Spinal cord (tissue), 10 donors: ENCODE results near the gene NR1D2. TPM values are rescaled to one million over a fixed set of nuclear protein-coding genes. Genes with fewer than 3 reads are reported as not detected.

ENCODE experiments used
- DNase-seq, 6 donors: peaks; one replicate each; pipeline versions ENCODE4 v3.0.0 to v3.0.0-alpha.2; 2013 to 2015; ENCODE audit warnings: low spot score in 6 of 6, low read depth in 4 of 6
- H3K27ac ChIP-seq: one replicate; pipeline ENCODE4 v1.5.1; 2013; ENCODE audit warnings: low read depth, low read length, control low read depth
- H3K27me3 ChIP-seq: one replicate; pipeline ENCODE4 v1.6.1; 2013; ENCODE audit warnings: low read length; ENCODE audit not compliant: control insufficient read depth, insufficient read depth
- H3K36me3 ChIP-seq: one replicate; pipeline ENCODE4 v1.6.1; 2013; ENCODE audit warnings: low read length; ENCODE audit not compliant: control insufficient read depth, insufficient read depth
- H3K4me1 ChIP-seq: one replicate; pipeline ENCODE4 v1.6.1; 2013; ENCODE audit warnings: low read length; ENCODE audit not compliant: control insufficient read depth, insufficient read depth
- H3K4me3 ChIP-seq: one replicate; pipeline ENCODE4 v1.5.1; 2013; ENCODE audit warnings: low read depth, low read length, control low read depth
- H3K9me3 ChIP-seq: one replicate; pipeline ENCODE4 v1.6.1; 2013; ENCODE audit warnings: low read length; ENCODE audit not compliant: control insufficient read depth, insufficient read depth
- WGBS: methylation state at CpG from one replicate; pipeline ENCODE4 v1.1.5; 2013; ENCODE audit warnings: missing lambda C conversion rate; ENCODE audit not compliant: insufficient coverage; 5-methylcytosine and 5-hydroxymethylcytosine counted together
- polyA plus RNA-seq, 2 donors: library from polyadenylated mRNA; unstranded; fragments of 120-200 nt; gene quantifications; one replicate each; pipeline ENCODE4 v1.2.1, GENCODE V29; 2013; ENCODE audit not compliant: insufficient read length in 2 of 2
- total RNA-seq, 2 donors: library from RNA; depleted of rRNA in 1 of 2; stranded (reverse); fragments of 120-200 nt in 1 of 2; fragments of >200 nt in 1 of 2; gene quantifications; one replicate each; pipeline versions ENCODE4 v1.2.3 to v1.2.4, GENCODE V29; 2013 to 2014
- donor health status: healthy.

NR1D2 gene
- total and polyA plus RNA-seq, 4 donors, result 26.2 to 70.9 (median 43.3) TPM

GRCh38 chr3:23993556-23994243, 48.6 kb downstream of the NR1D2 start:
- H3K27me3 ChIP-seq, result no peaks in the 10 kb centered on the region
- no peak overlapping the region for H3K4me3 ChIP-seq
- H3K4me1 ChIP-seq, result peaks cover 21% of the 10 kb centered on the region
- no peaks in the 10 kb centered on the region for H3K9me3 ChIP-seq
- DNase-seq, result peak in 2 of 6 donors; percentile 42 to 65
- H3K27ac ChIP-seq, result peak overlapping the region; percentile 36
- no peaks in the 10 kb centered on the region for H3K36me3 ChIP-seq
- 65% methylated on average over 4 of the region's 5 CpGs for WGBS

GRCh38 chr3:23994244-23994569, 49.1 kb downstream of the NR1D2 start:
- DNase-seq, result peak in 1 of 6 donors; percentile 27
- Histone ChIP-seq H3K36me3 (no peaks in the 10 kb centered on the region), H3K4me1 (peaks cover 21% of the 10 kb centered on the region), H3K9me3 (no peaks in the 10 kb centered on the region), H3K4me3 (no peak overlapping the region), H3K27me3 (no peaks in the 10 kb centered on the region), H3K27ac (no peak overlapping the region)
- WGBS, result 18% methylated on average over 1 of the region's 4 CpGs

DNA sequence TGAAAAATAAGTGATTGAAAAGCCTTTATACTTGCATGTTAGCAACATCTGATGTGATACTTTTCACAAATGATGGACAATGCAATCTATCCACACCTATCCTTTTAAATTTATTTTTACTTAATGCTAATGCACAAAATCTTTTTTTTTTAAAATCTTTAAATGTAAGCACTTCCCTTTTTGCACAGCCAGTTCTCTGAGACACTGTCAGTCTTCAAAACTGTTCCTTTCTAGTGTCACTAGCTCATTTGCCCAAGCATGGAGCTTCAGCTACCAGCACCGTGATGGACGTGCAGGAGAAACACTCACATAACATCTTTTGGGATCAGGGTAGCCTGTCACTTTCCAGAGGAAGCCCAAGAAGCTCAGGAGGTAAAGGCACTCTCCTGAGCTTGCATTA, 50.1 kb downstream of the NR1D2 start:
- H3K27ac ChIP-seq, result no peak overlapping the region
- WGBS, result 95% methylated on average over 2 of the region's 2 CpGs

GRCh38 chr3:23996095-23996524, 51.0 kb downstream of the NR1D2 start:
- Histone ChIP-seq H3K36me3 (no peaks in the 10 kb centered on the region), H3K4me3 (no peak overlapping the region), H3K4me1 (peaks cover 16% of the 10 kb centered on the region), H3K9me3 (no peaks in the 10 kb centered on the region), H3K27ac (no peak overlapping the region), H3K27me3 (no peaks in the 10 kb centered on the region)
- no peak for DNase-seq
- WGBS, result no CpG with 5 or more reads among the region's 3 CpGs

More for the DNA sequence above, 50.1 kb downstream of the NR1D2 start:
- DNase-seq, result no peak
- no peaks in the 10 kb centered on the region for H3K9me3 ChIP-seq
- H3K4me1 ChIP-seq, result peaks cover 21% of the 10 kb centered on the region
- H3K27me3 ChIP-seq, result no peaks in the 10 kb centered on the region
- H3K36me3 ChIP-seq, result no peaks in the 10 kb centered on the region
- no peak overlapping the region for H3K4me3 ChIP-seq

- WGBS, result 3% methylated on average over 3 of the region's 5 CpGs
- Histone ChIP-seq H3K4me1 (peaks cover 1% of the 10 kb centered on the region), H3K4me3 (peak overlapping the region; percentile 7), H3K36me3 (no peaks in the 10 kb centered on the region), H3K9me3 (no peaks in the 10 kb centered on the region), H3K27ac (no peak overlapping the region), H3K27me3 (no peaks in the 10 kb centered on the region)
- DNase-seq, result peak; percentile 66 to 95 (median 73)
Observed at GRCh38 chr3:23999012-23999641, 54.0 kb downstream of the NR1D2 start.

DNA sequence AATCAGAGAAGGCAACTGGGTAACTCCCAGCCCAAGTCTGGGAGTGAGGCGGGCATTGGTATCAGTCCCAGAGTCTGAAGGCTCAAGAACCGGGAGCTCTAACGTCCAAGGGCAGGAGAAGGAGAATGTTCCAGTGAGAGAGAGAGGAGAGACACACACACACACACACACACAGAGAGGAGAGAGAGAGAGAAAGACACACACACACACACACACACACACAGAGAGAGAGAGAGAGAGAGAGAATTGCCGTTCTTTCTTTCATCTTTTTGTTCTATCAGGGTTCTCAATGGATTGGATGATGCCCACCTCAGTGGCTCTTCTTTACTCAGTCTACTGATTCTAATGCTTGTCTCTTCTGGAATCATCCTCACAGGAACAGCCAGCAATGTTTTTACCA, 57.0 kb downstream of the NR1D2 start:
- Histone ChIP-seq H3K27ac (no peak overlapping the region), H3K4me3 (no peak overlapping the region), H3K4me1 (no peaks in the 10 kb centered on the region), H3K27me3 (no peaks in the 10 kb centered on the region), H3K36me3 (no peaks in the 10 kb centered on the region), H3K9me3 (no peaks in the 10 kb centered on the region)
- no CpG with 5 or more reads among the region's 4 CpGs for WGBS
- DNase-seq, result no peak

DNA sequence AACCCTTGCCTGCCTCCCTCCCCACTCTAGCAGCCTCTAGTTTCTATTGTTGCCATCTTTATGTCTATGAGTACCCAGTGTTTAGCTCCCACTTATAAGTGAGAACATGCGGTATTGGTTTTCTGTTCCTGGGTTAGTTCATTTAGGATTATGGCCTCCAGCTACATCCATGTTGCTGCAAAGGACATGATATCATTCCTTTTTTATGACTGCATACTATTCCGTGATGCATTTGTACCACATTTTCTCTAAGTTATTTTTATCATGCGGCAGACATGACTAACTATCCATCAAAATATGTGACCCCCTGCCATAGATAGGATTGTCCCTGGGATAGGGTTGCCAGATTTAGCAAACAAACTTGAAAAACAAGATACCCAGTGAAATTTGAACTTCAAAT, 58.4 kb downstream of the NR1D2 start:
- WGBS, result 100% methylated on average over 1 of the region's 3 CpGs
- no peaks in the 10 kb centered on the region for H3K4me1 ChIP-seq
- no peaks in the 10 kb centered on the region for H3K36me3 ChIP-seq
- H3K27ac ChIP-seq, result no peak overlapping the region
- no peak for DNase-seq
- no peaks in the 10 kb centered on the region for H3K27me3 ChIP-seq
- no peaks in the 10 kb centered on the region for H3K9me3 ChIP-seq
- H3K4me3 ChIP-seq, result no peak overlapping the region

GRCh38 chr3:24004171-24004938, 59.3 kb downstream of the NR1D2 start:
- DNase-seq, result no peak
- H3K9me3 ChIP-seq, result no peaks in the 10 kb centered on the region
- no peak overlapping the region for H3K27ac ChIP-seq
- H3K36me3 ChIP-seq, result no peaks in the 10 kb centered on the region
- H3K4me3 ChIP-seq, result no peak overlapping the region
- no peaks in the 10 kb centered on the region for H3K4me1 ChIP-seq
- 97% methylated on average over 3 of the region's 4 CpGs for WGBS
- H3K27me3 ChIP-seq, result no peaks in the 10 kb centered on the region

DNA sequence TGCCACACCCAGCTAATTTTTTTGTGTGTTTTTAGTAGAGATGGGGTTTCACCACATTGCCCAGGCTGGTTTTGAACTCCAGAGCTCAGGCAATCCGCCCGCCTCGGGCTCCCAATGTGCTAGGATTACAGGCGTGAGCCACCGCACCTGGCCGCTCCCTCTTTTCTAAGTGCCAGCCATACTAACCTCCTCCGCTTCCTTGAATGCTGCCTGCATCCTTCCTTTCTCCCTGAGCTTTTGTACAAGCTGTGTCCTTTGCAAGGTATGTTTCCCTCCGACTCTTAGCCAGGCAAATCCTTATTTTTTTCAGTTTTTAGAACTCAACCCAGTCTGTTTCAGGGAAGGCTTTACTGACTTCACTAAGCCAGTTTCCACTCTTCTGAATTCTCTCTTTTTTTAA, 60.6 kb downstream of the NR1D2 start:
- DNase-seq, result no peak
- Histone ChIP-seq H3K27me3 (no peaks in the 10 kb centered on the region), H3K9me3 (no peaks in the 10 kb centered on the region), H3K4me1 (no peaks in the 10 kb centered on the region), H3K27ac (no peak overlapping the region), H3K36me3 (no peaks in the 10 kb centered on the region), H3K4me3 (no peak overlapping the region)
- 96% methylated on average over 8 of the region's 8 CpGs for WGBS
